ENCODE results near the gene DNM3.

- no peak for TF ChIP-seq CTCF (IDR thresholded peaks at IDR 0.05)
- no peak for TF ChIP-seq POLR2A (IDR thresholded peaks at IDR 0.05)
Observed at GRCh38 chr1:171860696-171861095, 19.4 kb downstream of the DNM3 start.

Measured in adrenal gland (tissue), 5 donors.